Right kidney (tissue), 1 donor: Measurements from ENCODE around the gene PCDHGC3.
A peak's percentile ranks its signal among the peaks of the same experiment; 100 is the strongest.

Experiments
- DNase-seq: peaks from one replicate; pipeline ENCODE4 v3.0.0-alpha.2; 2016

The PCDHGC3 gene

DNA sequence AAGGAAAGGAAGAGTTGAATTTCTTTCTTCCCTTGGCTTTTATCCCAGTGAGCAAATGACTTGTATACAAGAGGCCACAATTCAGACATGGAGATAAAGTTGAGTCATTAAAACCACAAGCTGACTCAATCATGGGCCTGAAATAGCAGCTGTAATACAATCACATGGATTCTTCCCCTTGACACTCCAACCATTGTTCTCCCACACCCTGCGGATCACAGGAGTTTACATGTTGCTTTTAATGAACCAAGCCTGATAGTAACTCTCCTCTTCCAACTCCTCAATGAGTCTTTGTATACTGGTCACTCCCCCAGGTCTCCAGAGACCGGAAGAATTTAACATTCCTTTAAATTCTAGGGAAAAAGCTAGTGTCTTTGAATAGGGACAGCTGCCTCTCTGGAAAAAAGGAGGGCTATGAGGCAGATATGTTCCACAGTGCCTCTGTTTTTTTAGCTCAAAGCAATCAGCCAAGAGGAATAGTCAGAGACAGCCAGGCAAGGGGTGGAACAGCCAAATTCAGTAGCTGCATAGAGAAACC, 45.5 kb downstream of the PCDHGC3 start:
- peak; percentile 51 for DNase-seq

DNA sequence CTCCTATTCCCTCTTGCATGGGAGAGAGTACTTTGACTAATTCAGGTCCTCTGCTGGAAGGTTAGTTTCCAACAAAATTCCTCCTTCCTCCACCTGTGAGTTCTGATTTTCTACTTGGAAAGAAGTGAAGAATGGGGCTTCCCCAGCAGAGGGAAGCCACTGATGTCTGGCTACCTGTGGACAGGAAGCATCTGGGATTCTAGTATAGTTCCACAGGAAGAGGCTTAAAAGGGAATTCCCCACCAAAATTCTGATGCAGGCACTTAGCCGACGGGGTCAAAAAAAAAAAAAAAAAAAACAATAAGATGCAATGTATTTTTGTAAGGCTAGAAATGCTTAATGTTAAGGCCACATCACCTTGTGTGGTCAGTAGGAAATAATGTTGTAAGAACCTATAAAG, 46.5 kb downstream of the PCDHGC3 start:
- no peak for DNase-seq

DNA sequence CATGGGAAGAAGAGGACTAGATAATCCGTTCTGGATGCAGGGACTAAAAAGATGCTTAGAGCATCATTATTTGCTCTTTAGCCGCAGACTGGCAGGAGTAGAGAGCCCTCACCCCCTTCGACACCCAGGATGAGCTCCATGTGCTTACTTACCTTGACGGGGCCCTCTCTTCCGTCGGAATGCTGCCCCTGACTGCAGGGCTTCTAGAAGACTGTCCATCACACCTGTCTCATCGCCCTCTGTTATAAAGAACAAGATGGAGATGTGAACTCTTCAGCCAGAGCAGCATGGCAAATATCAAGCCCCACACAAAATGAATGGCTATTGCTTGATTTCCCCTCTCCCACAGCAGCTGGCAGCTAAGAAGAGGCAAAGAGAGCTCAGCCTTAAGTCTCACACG, 48.2 kb downstream of the PCDHGC3 start:
- no peak for DNase-seq

- DNase-seq, result peak; percentile 87
Measured at GRCh38 chr5:141524604-141525597, 49.1 kb downstream of the PCDHGC3 start.

DNA sequence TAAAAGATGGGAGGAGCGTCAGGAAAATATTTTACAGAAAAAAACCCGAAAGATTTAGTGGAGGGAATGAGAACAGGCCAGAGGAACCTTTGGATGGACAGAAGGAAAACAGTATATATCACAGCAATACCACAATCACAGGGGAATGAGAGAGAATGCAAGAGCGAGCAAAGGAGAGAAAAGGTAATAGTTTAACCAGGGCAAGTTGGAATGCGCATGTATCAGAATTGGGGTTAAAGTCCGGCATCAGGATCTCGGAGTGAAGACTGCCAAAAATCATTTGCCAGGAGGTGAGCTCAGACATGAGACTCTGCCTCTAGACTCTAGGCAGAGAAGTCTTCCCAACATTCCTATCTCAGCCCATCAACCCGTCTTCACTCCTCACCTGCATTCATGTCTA, 49.9 kb downstream of the PCDHGC3 start:
- DNase-seq, result no peak

GRCh38 chr5:141527426-141527825, 51.7 kb downstream of the PCDHGC3 start:
- no peak for DNase-seq
